Loucy (cell line): ENCODE results near the gene PITPNC1.

Experiments
- EZH2phosphoT487 ChIP-seq: fragments of 200-600 bp; IDR thresholded peaks from 2 replicates; pipeline ENCODE4 v1.6.1; 2018; ENCODE audit warnings: antibody characterized with exemption, mild to moderate bottlenecking, moderate library complexity, borderline replicate concordance
- TF ChIP-seq, protein P1 (sequence below): fragments of 200-600 bp; sonication (generic); conservative IDR thresholded peaks from 2 replicates; pipeline ENCODE4 v1.5.1; 2014; ENCODE audit warnings: mild to moderate bottlenecking, antibody characterized with exemption, low read length

DNA sequence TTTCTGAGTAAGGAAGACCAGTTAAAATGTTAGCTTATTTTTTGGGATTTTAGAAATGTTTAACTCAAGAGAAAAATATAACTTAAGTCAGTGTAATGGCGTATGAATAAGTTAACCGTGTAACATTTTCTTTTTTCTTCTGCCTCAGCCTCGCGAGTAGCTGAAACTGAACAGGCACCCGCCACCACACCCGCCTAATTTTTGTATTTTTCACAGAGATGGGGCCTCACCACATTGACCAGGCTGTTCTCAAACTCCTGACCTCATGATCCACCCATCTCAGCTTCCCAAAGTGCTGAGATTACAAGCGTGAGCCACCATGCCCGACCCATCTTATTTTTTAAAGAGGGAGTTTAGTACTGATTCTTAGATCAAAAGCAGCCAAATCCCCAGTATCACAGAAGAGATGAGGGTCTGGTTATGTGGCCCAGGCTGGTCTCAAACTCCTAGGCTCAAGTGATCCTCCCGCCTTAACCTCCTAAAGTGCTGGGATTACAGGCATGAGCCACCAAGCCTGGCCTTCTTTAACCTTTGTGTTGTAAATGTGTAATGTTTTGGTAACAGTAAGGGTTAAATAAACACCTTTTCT, 16.8 kb downstream of the PITPNC1 start:
- TF ChIP-seq, protein P1, sequence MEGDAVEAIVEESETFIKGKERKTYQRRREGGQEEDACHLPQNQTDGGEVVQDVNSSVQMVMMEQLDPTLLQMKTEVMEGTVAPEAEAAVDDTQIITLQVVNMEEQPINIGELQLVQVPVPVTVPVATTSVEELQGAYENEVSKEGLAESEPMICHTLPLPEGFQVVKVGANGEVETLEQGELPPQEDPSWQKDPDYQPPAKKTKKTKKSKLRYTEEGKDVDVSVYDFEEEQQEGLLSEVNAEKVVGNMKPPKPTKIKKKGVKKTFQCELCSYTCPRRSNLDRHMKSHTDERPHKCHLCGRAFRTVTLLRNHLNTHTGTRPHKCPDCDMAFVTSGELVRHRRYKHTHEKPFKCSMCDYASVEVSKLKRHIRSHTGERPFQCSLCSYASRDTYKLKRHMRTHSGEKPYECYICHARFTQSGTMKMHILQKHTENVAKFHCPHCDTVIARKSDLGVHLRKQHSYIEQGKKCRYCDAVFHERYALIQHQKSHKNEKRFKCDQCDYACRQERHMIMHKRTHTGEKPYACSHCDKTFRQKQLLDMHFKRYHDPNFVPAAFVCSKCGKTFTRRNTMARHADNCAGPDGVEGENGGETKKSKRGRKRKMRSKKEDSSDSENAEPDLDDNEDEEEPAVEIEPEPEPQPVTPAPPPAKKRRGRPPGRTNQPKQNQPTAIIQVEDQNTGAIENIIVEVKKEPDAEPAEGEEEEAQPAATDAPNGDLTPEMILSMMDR, result no peak
- no peak for TF ChIP-seq EZH2phosphoT487
